ENCODE results near the gene PHPT1.

Gene PHPT1

GRCh38 chr9:136820971-136821825 is 28.0 kb upstream of the PHPT1 start:
- H3K27ac ChIP-seq (replicated peaks; ENCODE audit: low read length) = no peak overlapping the region
- peak overlapping the region; percentile 12 for H3K14ac ChIP-seq (ENCODE audit: low read length)
- H3K4me1 ChIP-seq (ENCODE audit: control insufficient read depth in 2 of 2, insufficient read depth in 1 of 2, low read depth in 1 of 2, low read length in 2 of 2) = peaks cover 0 to 6% of the 10 kb centered on the region in 2 donors
- H3K4ac ChIP-seq (ENCODE audit: low read length) = no peak overlapping the region
- H2BK12ac ChIP-seq (ENCODE audit: low read length) = no peak overlapping the region
- H3K27me3 ChIP-seq (ENCODE audit: control insufficient read depth in 3 of 3, insufficient read depth in 3 of 3, low read depth in 1 of 3, low read length in 3 of 3) = no peaks in the 10 kb centered on the region
- peak overlapping the region; percentile 90 for H2BK5ac ChIP-seq (ENCODE audit: low read length)
- WGBS, 2 donors (ENCODE audit: extremely low coverage in 2 of 2, insufficient read length in 2 of 2, insufficient replicate concordance in 1 of 2) = no CpG with 5 or more reads among the region's 83 CpGs
- H4K8ac ChIP-seq (ENCODE audit: low read depth, low read length) = peak overlapping the region; percentile 76
- peak overlapping the region in 1 of 2 donors; percentile 74 for H3K4me3 ChIP-seq (ENCODE audit: low read length in 2 of 2)
- H2AK5ac ChIP-seq (ENCODE audit: low read depth, low read length) = peak overlapping the region; percentile 84
- H2BK15ac ChIP-seq (ENCODE audit: low read length) = peak overlapping the region; percentile 85
- no peak overlapping the region for H2AFZ ChIP-seq (ENCODE audit: low read length)
- DNase-seq (ENCODE audit: low spot score) = no peak
- peaks cover 17 to 67% of the 10 kb centered on the region in 2 donors for H3K36me3 ChIP-seq (replicated peaks in 1 of 2; ENCODE audit: control insufficient read depth in 2 of 2, insufficient read depth in 2 of 2, low read length in 2 of 2)
- peak overlapping the region; percentile 43 for H3K23ac ChIP-seq (ENCODE audit: low read depth, low read length, poor library complexity)
- H3K9ac ChIP-seq (ENCODE audit: low read depth, low read length, poor library complexity) = peak overlapping the region; percentile 88
- no peak overlapping the region for H2BK120ac ChIP-seq (ENCODE audit: low read depth, low read length)
- no peak overlapping the region for H4K91ac ChIP-seq (ENCODE audit: low read depth, low read length, poor library complexity)
- H3K79me1 ChIP-seq (ENCODE audit: low read depth, low read length) = peaks cover 14% of the 10 kb centered on the region
- peaks cover 0 to 3% of the 10 kb centered on the region in 2 donors for H3K9me3 ChIP-seq (replicated peaks in 1 of 2; ENCODE audit: control insufficient read depth in 2 of 2, insufficient read depth in 1 of 2, low read depth in 1 of 2, low read length in 2 of 2)
- peak overlapping the region; percentile 88 for H3K18ac ChIP-seq (ENCODE audit: low read length)
- H3K4me2 ChIP-seq (ENCODE audit: insufficient read depth, low read length, poor library complexity, severe bottlenecking) = peak overlapping the region; percentile 91

GRCh38 chr9:136821826-136822544 is 27.2 kb upstream of the PHPT1 start:
- Histone ChIP-seq H3K18ac (ENCODE audit: low read length) (peak overlapping the region; percentile 88), H3K4ac (ENCODE audit: low read length) (no peak overlapping the region), H3K27me3 (ENCODE audit: control insufficient read depth in 3 of 3, insufficient read depth in 3 of 3, low read depth in 1 of 3, low read length in 3 of 3) (no peaks in the 10 kb centered on the region), H4K91ac (ENCODE audit: low read depth, low read length, poor library complexity) (no peak overlapping the region), H3K9me3 (replicated peaks in 1 of 2; ENCODE audit: control insufficient read depth in 2 of 2, insufficient read depth in 1 of 2, low read depth in 1 of 2, low read length in 2 of 2) (peaks cover 0 to 3% of the 10 kb centered on the region in 2 donors), H2BK120ac (ENCODE audit: low read depth, low read length) (no peak overlapping the region), H2BK15ac (ENCODE audit: low read length) (no peak overlapping the region), H3K79me1 (ENCODE audit: low read depth, low read length) (peaks cover 18% of the 10 kb centered on the region), H3K4me1 (ENCODE audit: control insufficient read depth in 2 of 2, insufficient read depth in 1 of 2, low read depth in 1 of 2, low read length in 2 of 2) (peaks cover 0 to 6% of the 10 kb centered on the region in 2 donors), H3K4me2 (ENCODE audit: insufficient read depth, low read length, poor library complexity, severe bottlenecking) (no peak overlapping the region), H3K36me3 (replicated peaks in 1 of 2; ENCODE audit: control insufficient read depth in 2 of 2, insufficient read depth in 2 of 2, low read length in 2 of 2) (peaks cover 21 to 68% of the 10 kb centered on the region in 2 donors), H3K4me3 (ENCODE audit: low read length in 2 of 2) (peak overlapping the region in 1 of 2 donors; percentile 74), H2AK5ac (ENCODE audit: low read depth, low read length) (peak overlapping the region; percentile 8), H3K9ac (ENCODE audit: low read depth, low read length, poor library complexity) (peak overlapping the region; percentile 81), H4K8ac (ENCODE audit: low read depth, low read length) (no peak overlapping the region), H2BK12ac (ENCODE audit: low read length) (no peak overlapping the region), H2BK5ac (ENCODE audit: low read length) (peak overlapping the region; percentile 90), H3K23ac (ENCODE audit: low read depth, low read length, poor library complexity) (peak overlapping the region; percentile 43), H3K27ac (replicated peaks; ENCODE audit: low read length) (no peak overlapping the region), H2AFZ (ENCODE audit: low read length) (no peak overlapping the region), H3K14ac (ENCODE audit: low read length) (peak overlapping the region; percentile 38)
- DNase-seq (ENCODE audit: low spot score) = no peak
- WGBS, 2 donors (ENCODE audit: extremely low coverage in 2 of 2, insufficient read length in 2 of 2, insufficient replicate concordance in 1 of 2) = no CpG with 5 or more reads among the region's 42 CpGs

GRCh38 chr9:136823136-136824046 is 25.8 kb upstream of the PHPT1 start:
- Histone ChIP-seq H2BK12ac (ENCODE audit: low read length) (no peak overlapping the region), H2BK15ac (ENCODE audit: low read length) (no peak overlapping the region), H3K18ac (ENCODE audit: low read length) (no peak overlapping the region), H3K23ac (ENCODE audit: low read depth, low read length, poor library complexity) (no peak overlapping the region), H2BK120ac (ENCODE audit: low read depth, low read length) (no peak overlapping the region), H4K91ac (ENCODE audit: low read depth, low read length, poor library complexity) (no peak overlapping the region), H3K27ac (replicated peaks; ENCODE audit: low read length) (no peak overlapping the region), H3K4me1 (ENCODE audit: control insufficient read depth in 2 of 2, insufficient read depth in 1 of 2, low read depth in 1 of 2, low read length in 2 of 2) (peaks cover 0 to 6% of the 10 kb centered on the region in 2 donors), H2AFZ (ENCODE audit: low read length) (no peak overlapping the region), H3K4me3 (ENCODE audit: low read length in 2 of 2) (no peak overlapping the region), H3K79me1 (ENCODE audit: low read depth, low read length) (peaks cover 18% of the 10 kb centered on the region), H3K27me3 (ENCODE audit: control insufficient read depth in 3 of 3, insufficient read depth in 3 of 3, low read depth in 1 of 3, low read length in 3 of 3) (no peaks in the 10 kb centered on the region), H3K9me3 (replicated peaks in 1 of 2; ENCODE audit: control insufficient read depth in 2 of 2, insufficient read depth in 1 of 2, low read depth in 1 of 2, low read length in 2 of 2) (peaks cover 0 to 3% of the 10 kb centered on the region in 2 donors), H2BK5ac (ENCODE audit: low read length) (peak overlapping the region; percentile 5), H3K36me3 (replicated peaks in 1 of 2; ENCODE audit: control insufficient read depth in 2 of 2, insufficient read depth in 2 of 2, low read length in 2 of 2) (peaks cover 35 to 73% of the 10 kb centered on the region in 2 donors), H3K4ac (ENCODE audit: low read length) (no peak overlapping the region), H3K14ac (ENCODE audit: low read length) (no peak overlapping the region), H3K4me2 (ENCODE audit: insufficient read depth, low read length, poor library complexity, severe bottlenecking) (no peak overlapping the region), H3K9ac (ENCODE audit: low read depth, low read length, poor library complexity) (peak overlapping the region; percentile 34), H4K8ac (ENCODE audit: low read depth, low read length) (no peak overlapping the region), H2AK5ac (ENCODE audit: low read depth, low read length) (no peak overlapping the region)
- WGBS, 2 donors (ENCODE audit: extremely low coverage in 2 of 2, insufficient read length in 2 of 2, insufficient replicate concordance in 1 of 2) = no CpG with 5 or more reads among the region's 30 CpGs
- no peak for DNase-seq (ENCODE audit: low spot score)

All from neuronal stem cell (in vitro differentiated cells).